Muscle layer of duodenum (tissue), 2 donors: Measurements from ENCODE around the gene ADAMTS15.
A peak's percentile ranks its signal among the peaks of the same experiment; 100 is the strongest.

Experiments
- H3K27ac ChIP-seq: one replicate; pipeline ENCODE4 v1.7.0; 2013; ENCODE audit warnings: mild to moderate bottlenecking, low read length
- H3K27me3 ChIP-seq: one replicate; pipeline ENCODE4 v1.7.0; 2013; ENCODE audit warnings: low read depth, mild to moderate bottlenecking, control low read depth, low read length
- H3K36me3 ChIP-seq, 2 donors: one replicate each; pipeline ENCODE4 v1.7.0; 2013; ENCODE audit warnings: low read length in 2 of 2, control low read depth in 1 of 2, mild to moderate bottlenecking in 1 of 2; ENCODE audit not compliant: insufficient read depth in 2 of 2, control insufficient read depth in 1 of 2
- H3K4me1 ChIP-seq, 2 donors: one replicate each; pipeline ENCODE4 v1.7.0; 2013; ENCODE audit warnings: low read length in 2 of 2, mild to moderate bottlenecking in 2 of 2, control low read depth in 1 of 2, moderate library complexity in 1 of 2; ENCODE audit not compliant: insufficient read depth in 2 of 2, control insufficient read depth in 1 of 2
- H3K4me3 ChIP-seq, 2 donors: one replicate each; pipeline ENCODE4 v1.7.0; 2013; ENCODE audit warnings: low read length in 2 of 2, low read depth in 1 of 2, mild to moderate bottlenecking in 1 of 2
- H3K9me3 ChIP-seq, 2 donors: one replicate each; pipeline ENCODE4 v1.7.0; 2013; ENCODE audit warnings: low read length in 2 of 2, control low read depth in 1 of 2, mild to moderate bottlenecking in 1 of 2; ENCODE audit not compliant: control insufficient read depth in 1 of 2
- donor health status: healthy.

ADAMTS15 gene

GRCh38 chr11:130448416-130449309, at the start of gene ADAMTS15:
TSS of gene ADAMTS15 (plus strand) at chr11:130448645. CDS start at chr11:130448974, 329 bp downstream.
- no peak within 1 kb of the TSS for H3K27ac ChIP-seq
- peaks cover 4 to 27% of the 10 kb centered on the region in 2 donors for H3K4me1 ChIP-seq
- no peaks in the 10 kb centered on the region for H3K36me3 ChIP-seq
- peaks cover 5% of the 10 kb centered on the region for H3K27me3 ChIP-seq
- no peaks in the 10 kb centered on the region for H3K9me3 ChIP-seq
- H3K4me3 ChIP-seq: peak within 1 kb of the TSS; percentile 73 to 80

DNA sequence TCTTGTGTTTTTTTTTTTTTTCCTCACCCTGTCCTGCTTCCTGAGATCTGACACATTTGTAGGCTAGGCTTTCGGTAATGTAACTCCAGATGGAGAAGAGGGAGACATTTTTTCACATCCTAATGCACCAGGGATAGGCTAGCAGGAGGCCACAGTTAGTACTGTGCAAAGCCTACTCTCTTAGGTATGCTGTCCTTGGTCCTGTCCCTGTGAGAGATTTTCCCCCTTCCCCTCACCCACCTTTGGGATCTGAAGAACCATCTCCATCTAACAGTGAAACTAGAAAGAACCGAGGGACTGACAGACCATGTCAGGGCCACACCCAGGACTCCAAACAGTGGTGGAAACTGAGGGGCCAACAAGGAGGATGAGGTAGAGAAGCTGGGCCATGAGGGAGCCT, 49.2 kb upstream of the ADAMTS15 start:
- Histone ChIP-seq H3K4me1 (peaks cover 17 to 29% of the 10 kb centered on the region in 2 donors), H3K27me3 (no peaks in the 10 kb centered on the region), H3K4me3 (no peak overlapping the region), H3K9me3 (no peaks in the 10 kb centered on the region), H3K36me3 (no peaks in the 10 kb centered on the region), H3K27ac (no peak overlapping the region)

DNA sequence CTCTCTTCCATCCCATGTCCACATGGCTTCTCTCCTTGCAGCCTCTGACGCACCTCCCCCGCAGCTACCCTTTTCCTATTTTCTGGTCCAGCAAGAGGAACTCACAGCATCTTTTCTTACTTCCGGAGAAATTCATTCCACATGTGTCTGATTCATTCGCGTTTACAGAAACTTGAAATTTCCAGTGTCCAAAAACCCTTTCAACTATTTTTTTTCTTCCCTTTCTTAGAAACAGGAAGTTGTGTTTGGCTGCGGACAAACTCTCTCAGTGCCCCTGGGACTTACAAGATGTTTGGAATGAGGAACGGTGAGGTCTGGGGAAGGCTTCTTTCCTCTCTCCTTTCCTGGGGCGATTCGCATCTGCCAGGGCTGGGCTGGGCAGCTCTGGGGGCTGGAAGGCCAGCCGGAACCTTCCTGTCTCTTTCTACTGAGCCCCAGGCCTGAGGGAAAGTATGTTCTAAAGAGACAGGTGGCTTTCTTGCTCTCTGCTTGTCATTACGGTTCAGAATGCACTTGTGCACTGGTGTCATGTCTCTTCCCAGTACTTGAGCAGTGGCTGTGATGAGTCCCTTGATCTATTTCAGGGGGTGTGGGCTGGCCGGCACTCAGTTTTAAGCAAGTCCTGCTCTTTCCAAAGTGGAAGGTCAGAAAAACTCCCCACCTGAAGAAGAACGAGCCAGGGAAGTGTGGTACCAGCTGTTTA, 47.5 kb upstream of the ADAMTS15 start:
- no peaks in the 10 kb centered on the region for H3K27me3 ChIP-seq
- H3K4me3 ChIP-seq: no peak overlapping the region
- no peaks in the 10 kb centered on the region for H3K9me3 ChIP-seq
- peaks cover 17 to 29% of the 10 kb centered on the region in 2 donors for H3K4me1 ChIP-seq
- no peaks in the 10 kb centered on the region for H3K36me3 ChIP-seq
- no peak overlapping the region for H3K27ac ChIP-seq

- Histone ChIP-seq H3K9me3 (no peaks in the 10 kb centered on the region), H3K27me3 (no peaks in the 10 kb centered on the region), H3K4me3 (no peak overlapping the region), H3K4me1 (peaks cover 17 to 29% of the 10 kb centered on the region in 2 donors), H3K36me3 (no peaks in the 10 kb centered on the region), H3K27ac (peak overlapping the region; percentile 55)
Observed at GRCh38 chr11:130402570-130402969, 45.9 kb upstream of the ADAMTS15 start.

GRCh38 chr11:130403271-130403804, 45.1 kb upstream of the ADAMTS15 start:
- H3K27me3 ChIP-seq: no peaks in the 10 kb centered on the region
- peak overlapping the region; percentile 55 for H3K27ac ChIP-seq
- H3K9me3 ChIP-seq: no peaks in the 10 kb centered on the region
- no peak overlapping the region for H3K4me3 ChIP-seq
- no peaks in the 10 kb centered on the region for H3K36me3 ChIP-seq
- peaks cover 17 to 32% of the 10 kb centered on the region in 2 donors for H3K4me1 ChIP-seq

- no peaks in the 10 kb centered on the region for H3K9me3 ChIP-seq
- peak overlapping the region; percentile 55 for H3K27ac ChIP-seq
- no peaks in the 10 kb centered on the region for H3K36me3 ChIP-seq
- H3K27me3 ChIP-seq: no peaks in the 10 kb centered on the region
- no peak overlapping the region for H3K4me3 ChIP-seq
- peaks cover 17 to 37% of the 10 kb centered on the region in 2 donors for H3K4me1 ChIP-seq
Observed at GRCh38 chr11:130403967-130404366, 44.5 kb upstream of the ADAMTS15 start.

DNA sequence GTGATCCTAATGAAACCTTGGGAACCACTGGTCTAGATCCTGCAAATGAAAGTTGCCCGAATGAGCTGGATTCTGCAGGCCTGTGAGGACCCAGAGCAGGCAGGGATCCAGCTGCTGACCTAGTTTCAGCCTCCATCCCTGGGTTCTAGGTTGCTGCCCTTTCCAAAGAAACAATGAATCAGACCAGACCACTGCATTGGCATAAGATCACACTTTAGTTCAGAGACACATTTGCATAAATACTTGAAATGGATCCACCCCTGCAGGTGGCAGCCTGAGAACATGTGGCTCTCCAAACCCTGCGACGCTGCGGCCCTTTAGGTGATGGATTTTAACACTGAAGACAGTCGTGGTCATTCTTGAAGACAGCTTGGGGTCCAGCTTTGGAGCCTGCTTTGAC, 43.7 kb upstream of the ADAMTS15 start:
- Histone ChIP-seq H3K36me3 (no peaks in the 10 kb centered on the region), H3K4me3 (no peak overlapping the region), H3K27me3 (no peaks in the 10 kb centered on the region), H3K4me1 (peaks cover 17 to 37% of the 10 kb centered on the region in 2 donors), H3K27ac (no peak overlapping the region), H3K9me3 (no peaks in the 10 kb centered on the region)

DNA sequence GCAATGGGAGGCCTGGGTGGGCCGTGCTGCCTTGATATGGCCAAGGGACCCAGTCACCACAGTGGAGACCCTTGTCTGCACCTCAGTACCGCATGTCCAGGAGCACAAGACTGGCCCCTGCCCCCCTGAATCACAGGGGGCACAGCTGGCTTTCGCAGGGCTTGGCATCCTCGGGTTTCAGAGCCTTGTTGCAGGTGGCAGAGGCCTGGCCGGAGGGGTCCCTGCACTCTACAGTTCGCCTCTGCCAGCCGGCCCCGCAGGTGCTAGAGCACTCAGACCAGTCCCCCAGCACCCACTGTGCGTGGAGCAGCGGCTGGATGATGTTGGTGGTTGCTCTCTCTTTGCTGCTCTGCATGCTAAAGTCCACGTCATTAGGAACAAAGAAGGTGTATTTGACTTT, 43.0 kb upstream of the ADAMTS15 start:
- Histone ChIP-seq H3K4me1 (peaks cover 17 to 37% of the 10 kb centered on the region in 2 donors), H3K27ac (no peak overlapping the region), H3K9me3 (no peaks in the 10 kb centered on the region), H3K36me3 (no peaks in the 10 kb centered on the region), H3K4me3 (no peak overlapping the region), H3K27me3 (no peaks in the 10 kb centered on the region)

DNA sequence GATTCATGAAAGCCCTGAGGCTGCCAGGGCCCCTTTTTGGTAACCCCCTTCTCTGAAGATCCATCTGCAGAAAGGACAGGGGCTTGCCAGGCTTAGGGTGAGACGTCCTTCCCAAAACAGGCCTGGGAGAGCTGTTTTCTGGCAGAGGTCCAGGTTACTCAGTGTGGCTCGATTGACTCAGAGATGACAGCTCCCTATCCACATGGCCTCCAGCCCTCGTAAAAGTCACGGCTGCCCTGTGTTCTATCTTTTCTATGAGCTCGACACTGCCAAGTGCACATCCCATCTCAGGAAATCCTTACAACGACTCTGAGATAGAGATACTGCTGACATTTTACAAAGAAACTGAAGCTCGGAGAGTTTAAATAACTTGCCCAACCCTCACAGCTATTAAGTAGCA, 40.5 kb upstream of the ADAMTS15 start:
- H3K27ac ChIP-seq: peak overlapping the region; percentile 45

GRCh38 chr11:130408401-130408890, 40.0 kb upstream of the ADAMTS15 start:
- Histone ChIP-seq H3K27me3 (no peaks in the 10 kb centered on the region), H3K4me1 (peaks cover 5 to 11% of the 10 kb centered on the region in 2 donors), H3K27ac (peak overlapping the region; percentile 45), H3K9me3 (no peaks in the 10 kb centered on the region), H3K36me3 (no peaks in the 10 kb centered on the region), H3K4me3 (no peak overlapping the region)

More for the DNA sequence above, 40.5 kb upstream of the ADAMTS15 start:
- Histone ChIP-seq H3K36me3 (no peaks in the 10 kb centered on the region), H3K4me3 (no peak overlapping the region), H3K27me3 (no peaks in the 10 kb centered on the region), H3K4me1 (peaks cover 8 to 16% of the 10 kb centered on the region in 2 donors), H3K9me3 (no peaks in the 10 kb centered on the region)

DNA sequence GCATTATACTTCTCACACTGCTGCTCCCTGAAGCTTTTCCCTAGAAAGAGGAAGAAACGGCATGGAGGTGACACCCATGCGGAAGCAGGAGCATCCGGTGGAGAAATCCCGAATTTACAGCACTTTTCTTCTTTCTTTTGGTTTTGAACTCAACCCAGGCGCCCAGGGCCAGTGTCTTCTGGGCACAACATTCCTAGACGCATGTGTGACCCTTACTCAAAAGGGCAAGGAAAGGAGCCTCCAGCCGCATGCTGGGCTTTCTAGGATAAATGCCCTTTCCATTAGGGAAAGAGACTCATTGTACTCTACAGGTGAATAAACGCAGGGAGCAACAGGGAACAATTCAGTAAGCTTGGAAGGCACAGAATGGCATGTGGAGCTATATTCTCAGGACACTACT, 39.5 kb upstream of the ADAMTS15 start:
- Histone ChIP-seq H3K36me3 (no peaks in the 10 kb centered on the region), H3K4me1 (peaks cover under 1 to 8% of the 10 kb centered on the region in 2 donors), H3K9me3 (no peaks in the 10 kb centered on the region), H3K4me3 (no peak overlapping the region), H3K27me3 (no peaks in the 10 kb centered on the region), H3K27ac (peak overlapping the region; percentile 45)
